Activated T-helper 9 cell treated with anti-CD3 and anti-CD28 coated beads, Interleukin-2, amount 50 U/mL, for 16 hours (primary cell): ENCODE results near the gene ZSCAN1.

Source experiments
- DNase-seq: peaks from one replicate; pipeline ENCODE4 v3.0.0-alpha.2; 2020; ENCODE audit warnings: low read depth

The ZSCAN1 gene

GRCh38 chr19:58040751-58041525 is 7.1 kb downstream of the ZSCAN1 start:
- DNase-seq = no peak

- no peak for DNase-seq
These were observed 8.9 kb downstream of the ZSCAN1 start for GRCh38 chr19:58042495-58043340.

- no peak for DNase-seq
These were observed 10.6 kb downstream of the ZSCAN1 start for GRCh38 chr19:58044391-58044790.

GRCh38 chr19:58044886-58045285 is 11.1 kb downstream of the ZSCAN1 start:
- no peak for DNase-seq

GRCh38 chr19:58045411-58046050 is 11.7 kb downstream of the ZSCAN1 start:
- no peak for DNase-seq

GRCh38 chr19:58046856-58047255 is 13.0 kb downstream of the ZSCAN1 start:
- no peak for DNase-seq

GRCh38 chr19:58047672-58048071 is 13.8 kb downstream of the ZSCAN1 start:
- no peak for DNase-seq

GRCh38 chr19:58052256-58052655 is 18.4 kb downstream of the ZSCAN1 start:
- no peak for DNase-seq

GRCh38 chr19:58053480-58054156 is 19.8 kb downstream of the ZSCAN1 start:
- no peak for DNase-seq

GRCh38 chr19:58054901-58055874 is 21.4 kb downstream of the ZSCAN1 start:
- no peak for DNase-seq

- DNase-seq = no peak
These were observed 22.4 kb downstream of the ZSCAN1 start for GRCh38 chr19:58056261-58056660.

GRCh38 chr19:58056861-58057260 is 23.0 kb downstream of the ZSCAN1 start:
- DNase-seq = no peak

- no peak for DNase-seq
These were observed 24.6 kb downstream of the ZSCAN1 start for GRCh38 chr19:58058467-58058866.

GRCh38 chr19:58059003-58059670 is 25.3 kb downstream of the ZSCAN1 start, which contains the start of gene ZNF135:
ZNF135 (plus strand) TSS chr19:58059282; CDS start chr19:58060003, 721 bp downstream.
- no peak for DNase-seq

GRCh38 chr19:58059671-58060078 is 25.9 kb downstream of the ZSCAN1 start:
- DNase-seq = no peak

- DNase-seq = no peak
These were observed 26.4 kb downstream of the ZSCAN1 start for GRCh38 chr19:58060231-58060630.

GRCh38 chr19:58063712-58064111 is 29.9 kb downstream of the ZSCAN1 start:
- no peak for DNase-seq

- no peak for DNase-seq
These were observed 33.6 kb downstream of the ZSCAN1 start for GRCh38 chr19:58067240-58067912.

- DNase-seq = no peak
These were observed 46.0 kb downstream of the ZSCAN1 start for GRCh38 chr19:58079792-58080191.

GRCh38 chr19:58083021-58083420 is 49.2 kb downstream of the ZSCAN1 start:
- DNase-seq = no peak
